GM10248 (cell line): Measurements from ENCODE around the gene COL15A1.

Experiments
- CTCF ChIA-PET: fragments of 300-600 bp; sonication (Branson Sonifier 250); formaldehyde crosslinking; extraction: SDS; loops from one replicate; lab custom pipeline; 2021; ENCODE audit warnings: antibody characterized with exemption; lab: Yijun Ruan, JAX
- POLR2A ChIA-PET: fragments of 350-650 bp; sonication (Branson Sonifier 250); formaldehyde crosslinking; extraction: SDS; loops from one replicate; lab custom pipeline; 2020; ENCODE audit warnings: antibody characterized with exemption; lab: Yijun Ruan, JAX
- DNase-seq: peaks from one replicate; pipeline ENCODE4 v3.0.0; 2012; ENCODE audit errors: extremely low spot score
- CTCF ChIP-seq: IDR thresholded peaks from 2 replicates; pipeline ENCODE4 v1.5.1; 2012; ENCODE audit warnings: mild to moderate bottlenecking, low read depth; ENCODE audit errors: extremely low read depth, missing control alignments, control extremely low read depth

COL15A1 gene

GRCh38 chr9:99075246-99075912 lies 131.7 kb downstream of the COL15A1 start:
- ChIA-PET CTCF (interaction anchor here (1.7 kb wide), 1 partner anchor 10 kb away, joined by 5 read pairs; no protein-coding TSS in a partner anchor), POLR2A (no interaction called here)
- DNase-seq = no peak
- no peak for TF ChIP-seq CTCF

GRCh38 chr9:99076030-99076429 lies 132.3 kb downstream of the COL15A1 start:
- no peak for TF ChIP-seq CTCF
- ChIA-PET POLR2A (no interaction called here), CTCF (interaction anchor here (1.7 kb wide), 1 partner anchor 10 kb away, joined by 5 read pairs; no protein-coding TSS in a partner anchor)
- no peak for DNase-seq

DNA sequence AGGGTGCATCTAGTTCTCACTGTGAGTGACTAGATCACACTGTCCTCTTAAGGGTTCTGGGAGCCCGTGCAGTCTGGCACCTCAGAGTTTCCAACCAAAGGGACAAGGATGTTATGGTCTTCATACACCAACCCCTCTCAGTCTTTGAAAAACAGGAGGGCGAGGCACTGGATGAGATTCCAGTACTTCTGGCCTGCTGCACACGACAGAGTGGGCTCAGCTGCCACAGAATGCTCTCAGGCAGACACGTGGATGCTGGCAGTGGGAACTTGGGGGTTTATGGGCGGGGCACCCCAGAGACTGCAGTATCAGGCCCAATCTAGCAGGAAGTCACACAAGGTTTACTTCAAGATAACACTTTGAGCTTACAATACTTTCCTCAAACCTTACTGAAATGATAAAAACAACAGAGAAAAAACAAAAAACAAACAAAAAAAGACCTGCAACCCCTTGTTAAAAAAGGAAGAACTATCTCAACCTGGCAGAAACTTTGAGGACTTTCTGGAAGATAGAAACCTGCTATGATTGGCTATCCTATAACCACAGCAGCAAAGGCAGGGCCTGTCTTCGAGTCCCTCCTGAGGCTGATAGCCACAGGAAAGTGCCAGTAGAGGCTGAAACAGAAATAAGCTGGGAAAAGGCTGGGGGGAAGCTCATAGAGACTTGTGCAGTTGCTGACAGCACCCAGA lies 132.9 kb downstream of the COL15A1 start:
- ChIA-PET POLR2A (no interaction called here), CTCF (no interaction called here)
- peak; percentile 31 for DNase-seq
- TF ChIP-seq CTCF = no peak

- ChIA-PET CTCF (no interaction called here), POLR2A (no interaction called here)
- no peak for TF ChIP-seq CTCF
- no peak for DNase-seq
Measured at GRCh38 chr9:99078717-99079116, 135.0 kb downstream of the COL15A1 start.

- no peak for DNase-seq
- ChIA-PET POLR2A (no interaction called here), CTCF (no interaction called here)
- TF ChIP-seq CTCF = no peak
Measured at GRCh38 chr9:99079542-99079941, 135.8 kb downstream of the COL15A1 start.

GRCh38 chr9:99083051-99083450 lies 139.3 kb downstream of the COL15A1 start:
- DNase-seq = no peak
- ChIA-PET POLR2A (no interaction called here), CTCF (interaction anchor here (0.8 to 1.3 kb wide), 5 partner anchors 9 to 33 kb away, joined by 3 to 4 read pairs (median 3); no protein-coding TSS in a partner anchor)
- TF ChIP-seq CTCF = no peak
